GM13977 (cell line): ENCODE data around the gene RICTOR.

ENCODE experiments used
- DNase-seq: peaks from one replicate; pipeline ENCODE4 v3.0.0; 2012; ENCODE audit warnings: low spot score
- in situ Hi-C: fragments of 300-500 bp; cut with MboI; formaldehyde crosslinking; loops from one replicate; pipeline ENCODE4 v1.12.0; 2022; ENCODE audit warnings: low sequenced_read_pairs, low pct_unique_long_range_greater_than_20kb, mixed read lengths, inconsistent platforms; ENCODE audit not compliant: unreplicated experiment
- TF ChIP-seq, protein P1 (sequence below): IDR thresholded peaks from 2 replicates; pipeline ENCODE4 v1.5.1; 2012; ENCODE audit warnings: mild to moderate bottlenecking, control low read depth; ENCODE audit not compliant: insufficient read depth; ENCODE audit errors: extremely low read depth, missing control alignments

Gene RICTOR

DNA sequence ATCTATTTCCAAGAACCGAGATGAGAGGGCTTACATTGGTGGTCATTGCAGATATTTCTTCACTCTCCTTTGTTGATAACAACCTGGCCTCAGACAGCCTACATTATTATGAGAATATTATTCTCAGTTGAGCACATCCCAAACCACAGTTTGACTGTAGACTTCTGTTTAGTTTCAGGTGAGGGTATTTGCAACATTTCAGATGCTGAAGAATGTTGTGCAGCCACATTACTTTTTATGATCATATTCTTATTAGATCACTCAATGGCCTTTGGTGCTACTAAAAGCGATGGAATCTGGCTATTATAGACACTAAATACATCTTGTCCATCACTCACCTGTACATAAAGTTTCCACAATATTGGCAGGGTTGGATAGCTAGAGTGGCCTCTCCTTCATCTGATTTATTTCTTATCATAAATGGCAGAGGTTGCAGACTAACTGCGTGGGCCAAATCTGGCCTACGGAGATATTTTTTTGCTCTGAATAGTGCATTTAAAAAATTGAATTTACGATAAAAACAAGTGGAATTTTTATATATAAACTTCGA, 26.2 kb upstream of the RICTOR start:
- DNase-seq: no peak
- in situ Hi-C loops: no loop called here
- TF ChIP-seq, protein P1, sequence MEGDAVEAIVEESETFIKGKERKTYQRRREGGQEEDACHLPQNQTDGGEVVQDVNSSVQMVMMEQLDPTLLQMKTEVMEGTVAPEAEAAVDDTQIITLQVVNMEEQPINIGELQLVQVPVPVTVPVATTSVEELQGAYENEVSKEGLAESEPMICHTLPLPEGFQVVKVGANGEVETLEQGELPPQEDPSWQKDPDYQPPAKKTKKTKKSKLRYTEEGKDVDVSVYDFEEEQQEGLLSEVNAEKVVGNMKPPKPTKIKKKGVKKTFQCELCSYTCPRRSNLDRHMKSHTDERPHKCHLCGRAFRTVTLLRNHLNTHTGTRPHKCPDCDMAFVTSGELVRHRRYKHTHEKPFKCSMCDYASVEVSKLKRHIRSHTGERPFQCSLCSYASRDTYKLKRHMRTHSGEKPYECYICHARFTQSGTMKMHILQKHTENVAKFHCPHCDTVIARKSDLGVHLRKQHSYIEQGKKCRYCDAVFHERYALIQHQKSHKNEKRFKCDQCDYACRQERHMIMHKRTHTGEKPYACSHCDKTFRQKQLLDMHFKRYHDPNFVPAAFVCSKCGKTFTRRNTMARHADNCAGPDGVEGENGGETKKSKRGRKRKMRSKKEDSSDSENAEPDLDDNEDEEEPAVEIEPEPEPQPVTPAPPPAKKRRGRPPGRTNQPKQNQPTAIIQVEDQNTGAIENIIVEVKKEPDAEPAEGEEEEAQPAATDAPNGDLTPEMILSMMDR: no peak

- no peak for DNase-seq
- TF ChIP-seq, protein P1: no peak
- in situ Hi-C loops: no loop called here
Observed at GRCh38 chr5:39099831-39100230, 25.6 kb upstream of the RICTOR start.

DNA sequence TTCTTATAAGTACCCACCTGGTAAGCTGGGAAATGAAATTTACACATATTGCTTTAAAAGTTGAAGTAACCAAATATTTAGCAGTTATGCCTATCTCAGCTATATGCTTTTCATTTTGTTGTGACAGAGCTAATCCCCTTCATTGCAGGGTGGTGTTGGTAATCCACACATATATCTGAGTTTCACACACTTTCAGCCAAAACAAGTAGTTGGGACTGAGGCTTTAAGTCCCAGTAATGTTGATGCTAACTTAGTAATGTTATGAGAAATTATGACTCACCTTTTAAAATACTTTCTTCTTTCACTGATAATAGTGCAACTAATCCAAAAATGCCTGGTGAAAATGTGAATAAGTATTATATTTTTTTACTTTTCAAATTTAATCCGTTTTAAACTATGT, 19.2 kb upstream of the RICTOR start:
- TF ChIP-seq, protein P1: no peak
- in situ Hi-C loops: no loop called here
- DNase-seq: no peak

GRCh38 chr5:39092581-39093351, 18.6 kb upstream of the RICTOR start:
- in situ Hi-C loops: no loop called here
- DNase-seq: no peak
- TF ChIP-seq, protein P1: no peak

- DNase-seq: no peak
- TF ChIP-seq, protein P1: no peak
- in situ Hi-C loops: no loop called here
Observed at GRCh38 chr5:39091940-39092580, 17.9 kb upstream of the RICTOR start.

GRCh38 chr5:39083968-39084367, 9.8 kb upstream of the RICTOR start:
- DNase-seq: no peak
- TF ChIP-seq, protein P1: no peak
- in situ Hi-C loops: no loop called here
